Adrenal gland (tissue), 5 donors: ENCODE measurements around the gene VPS37C.

Experiments used
- POLR2A ChIP-seq, 2 donors: fragments of 450-650 bp; IDR thresholded peaks; one replicate each; pipeline ENCODE4 v1.6.1; 2017; ENCODE audit warnings: antibody characterized with exemption in 2 of 2, mild to moderate bottlenecking in 2 of 2, moderate library complexity in 1 of 2
- TF ChIP-seq, protein P1 (sequence below), 6 experiments: fragments of 450-650 bp in 4 of 6; fragments of 200-600 bp in 2 of 6; sonication (generic) in 1 of 6; IDR thresholded peaks; 1 replicate in 5 of 6; 2 replicates in 1 of 6; pipeline versions ENCODE4 v1.5.1 to v1.8.0; 2016 to 2021; ENCODE audit warnings: antibody characterized with exemption in 6 of 6, mild to moderate bottlenecking in 2 of 6, moderate library complexity in 1 of 6
- donor health status: DM: no; HTN: no; CAD: no.

DNA sequence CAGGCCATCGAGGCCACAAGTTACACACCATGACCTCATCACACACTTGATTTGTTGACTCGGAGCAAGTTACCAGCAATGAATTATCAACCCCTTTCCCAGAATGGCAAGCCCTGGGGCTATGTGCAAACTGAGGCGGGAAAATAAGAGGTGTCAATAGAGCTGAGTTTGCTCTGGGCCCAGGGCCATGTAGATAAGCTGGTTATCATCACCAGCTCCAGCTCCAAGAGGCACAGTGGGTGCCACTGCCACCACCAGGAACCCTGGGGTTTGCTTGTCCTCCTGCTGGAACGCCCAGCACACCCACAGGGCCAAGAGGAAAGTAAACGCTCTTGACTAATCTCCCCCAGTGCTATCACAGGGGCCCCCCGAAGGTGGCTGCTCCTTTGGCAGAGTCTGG is 13.0 kb upstream of the VPS37C start:
- TF ChIP-seq, protein P1, sequence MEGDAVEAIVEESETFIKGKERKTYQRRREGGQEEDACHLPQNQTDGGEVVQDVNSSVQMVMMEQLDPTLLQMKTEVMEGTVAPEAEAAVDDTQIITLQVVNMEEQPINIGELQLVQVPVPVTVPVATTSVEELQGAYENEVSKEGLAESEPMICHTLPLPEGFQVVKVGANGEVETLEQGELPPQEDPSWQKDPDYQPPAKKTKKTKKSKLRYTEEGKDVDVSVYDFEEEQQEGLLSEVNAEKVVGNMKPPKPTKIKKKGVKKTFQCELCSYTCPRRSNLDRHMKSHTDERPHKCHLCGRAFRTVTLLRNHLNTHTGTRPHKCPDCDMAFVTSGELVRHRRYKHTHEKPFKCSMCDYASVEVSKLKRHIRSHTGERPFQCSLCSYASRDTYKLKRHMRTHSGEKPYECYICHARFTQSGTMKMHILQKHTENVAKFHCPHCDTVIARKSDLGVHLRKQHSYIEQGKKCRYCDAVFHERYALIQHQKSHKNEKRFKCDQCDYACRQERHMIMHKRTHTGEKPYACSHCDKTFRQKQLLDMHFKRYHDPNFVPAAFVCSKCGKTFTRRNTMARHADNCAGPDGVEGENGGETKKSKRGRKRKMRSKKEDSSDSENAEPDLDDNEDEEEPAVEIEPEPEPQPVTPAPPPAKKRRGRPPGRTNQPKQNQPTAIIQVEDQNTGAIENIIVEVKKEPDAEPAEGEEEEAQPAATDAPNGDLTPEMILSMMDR (IDR thresholded peaks at IDR 0.05), result no peak
- no peak for TF ChIP-seq POLR2A (IDR thresholded peaks at IDR 0.05)
